ENCODE measurements around the gene ELF1.
A peak's percentile ranks its signal among the peaks of the same experiment; 100 is the strongest.
"Not testable (repeated sequence)": the region's sequence is repeated elsewhere in the genome, so short reads cannot be mapped to it uniquely, and the experiment has no call there.

Gene ELF1

DNA sequence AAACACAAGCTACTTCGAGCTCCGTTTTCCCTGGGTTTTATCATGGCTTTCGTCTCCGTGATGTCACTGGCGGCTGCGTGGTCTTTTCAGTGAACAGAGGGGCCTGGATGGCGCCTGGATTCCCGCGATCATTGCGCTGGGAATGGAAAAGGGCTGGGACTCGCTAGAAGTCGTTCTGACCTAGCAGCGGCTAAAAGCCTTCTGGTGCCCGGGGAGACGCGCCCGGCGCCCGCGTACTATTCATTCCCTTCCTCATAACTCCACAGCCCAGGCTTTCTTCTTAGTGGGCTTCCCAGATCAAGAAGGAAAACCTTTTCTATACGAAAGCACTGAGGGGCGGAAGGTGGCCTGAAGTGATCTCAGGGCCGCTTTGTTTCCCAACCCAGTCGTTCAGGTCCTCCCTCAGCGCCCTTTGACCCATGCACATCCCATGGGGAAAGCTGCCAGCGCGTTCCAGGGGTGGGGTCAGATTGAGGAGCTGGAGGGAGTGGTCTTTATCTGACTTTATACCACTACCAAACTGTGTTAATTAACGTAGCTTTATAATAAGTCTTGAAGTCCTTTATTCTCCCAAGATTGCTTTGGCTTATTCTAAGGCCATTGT lies 96.6 kb downstream of the ELF1 start:
- WGBS, 2 donors (ENCODE audit: extremely low coverage in 2 of 2, insufficient read length in 2 of 2, insufficient replicate concordance in 1 of 2), result no CpG with 5 or more reads among the region's 28 CpGs
- no peak overlapping the region for H3K14ac ChIP-seq (ENCODE audit: low read length)
- no peak overlapping the region for H3K9ac ChIP-seq (ENCODE audit: low read depth, low read length, poor library complexity)
- no peak overlapping the region for H4K8ac ChIP-seq (ENCODE audit: low read depth, low read length)
- H3K27me3 ChIP-seq (ENCODE audit: control insufficient read depth in 3 of 3, insufficient read depth in 3 of 3, low read depth in 1 of 3, low read length in 3 of 3), result no peaks in the 10 kb centered on the region
- H3K36me3 ChIP-seq (replicated peaks in 1 of 2; ENCODE audit: control insufficient read depth in 2 of 2, insufficient read depth in 2 of 2, low read length in 2 of 2), result no peaks in the 10 kb centered on the region
- peak overlapping the region; percentile 38 for H2AFZ ChIP-seq (ENCODE audit: low read length)
- no peak overlapping the region for H3K23ac ChIP-seq (ENCODE audit: low read depth, low read length, poor library complexity)
- H2AK5ac ChIP-seq (ENCODE audit: low read depth, low read length), result no peak overlapping the region
- no peaks in the 10 kb centered on the region for H3K4me1 ChIP-seq (ENCODE audit: control insufficient read depth in 2 of 2, insufficient read depth in 1 of 2, low read depth in 1 of 2, low read length in 2 of 2)
- no peak overlapping the region for H2BK120ac ChIP-seq (ENCODE audit: low read depth, low read length)
- no peak overlapping the region for H4K91ac ChIP-seq (ENCODE audit: low read depth, low read length, poor library complexity)
- no peak overlapping the region for H3K4me3 ChIP-seq (ENCODE audit: low read length in 2 of 2)
- H3K79me1 ChIP-seq (ENCODE audit: low read depth, low read length), result no peaks in the 10 kb centered on the region
- H2BK5ac ChIP-seq (ENCODE audit: low read length), result no peak overlapping the region
- no peak overlapping the region for H3K18ac ChIP-seq (ENCODE audit: low read length)
- H2BK15ac ChIP-seq (ENCODE audit: low read length), result no peak overlapping the region
- H3K4me2 ChIP-seq (ENCODE audit: insufficient read depth, low read length, poor library complexity, severe bottlenecking), result no peak overlapping the region
- no peak overlapping the region for H3K4ac ChIP-seq (ENCODE audit: low read length)
- no peak overlapping the region for H3K27ac ChIP-seq (replicated peaks; ENCODE audit: low read length)
- no peaks in the 10 kb centered on the region for H3K9me3 ChIP-seq (replicated peaks in 1 of 2; ENCODE audit: control insufficient read depth in 2 of 2, insufficient read depth in 1 of 2, low read depth in 1 of 2, low read length in 2 of 2)
- DNase-seq (ENCODE audit: low spot score), result peak; percentile 2
- no peak overlapping the region for H2BK12ac ChIP-seq (ENCODE audit: low read length)

DNA sequence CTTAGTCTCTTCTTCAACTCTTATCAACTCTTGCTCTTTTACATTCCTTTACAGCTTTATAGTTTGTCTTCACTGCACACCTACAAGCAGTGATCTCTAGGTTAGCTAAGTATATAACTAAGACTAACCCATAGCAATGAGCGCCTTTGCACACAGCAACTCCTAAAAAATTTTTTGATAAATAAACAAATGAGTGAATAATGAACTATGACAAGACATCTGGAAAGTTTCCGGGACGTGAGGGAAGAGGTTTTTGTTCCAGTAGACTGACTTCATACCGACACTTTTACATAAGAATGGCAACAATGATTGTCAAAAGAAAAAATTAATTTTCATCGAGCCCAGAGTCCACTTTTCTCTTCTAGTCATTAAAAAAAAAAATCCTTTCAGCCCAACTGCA lies 98.3 kb downstream of the ELF1 start:
- Histone ChIP-seq H3K79me1 (ENCODE audit: low read depth, low read length) (no peaks in the 10 kb centered on the region), H3K4ac (ENCODE audit: low read length) (no peak overlapping the region), H2BK5ac (ENCODE audit: low read length) (no peak overlapping the region), H3K27ac (replicated peaks; ENCODE audit: low read length) (peak overlapping the region; percentile 89), H3K4me3 (ENCODE audit: low read length in 2 of 2) (peak overlapping the region; percentile 45 to 67), H3K27me3 (ENCODE audit: control insufficient read depth in 3 of 3, insufficient read depth in 3 of 3, low read depth in 1 of 3, low read length in 3 of 3) (no peaks in the 10 kb centered on the region), H2BK120ac (ENCODE audit: low read depth, low read length) (no peak overlapping the region), H3K4me2 (ENCODE audit: insufficient read depth, low read length, poor library complexity, severe bottlenecking) (peak overlapping the region; percentile 58), H2BK15ac (ENCODE audit: low read length) (no peak overlapping the region), H2AFZ (ENCODE audit: low read length) (peak overlapping the region; percentile 94), H3K23ac (ENCODE audit: low read depth, low read length, poor library complexity) (no peak overlapping the region), H4K8ac (ENCODE audit: low read depth, low read length) (no peak overlapping the region), H3K14ac (ENCODE audit: low read length) (no peak overlapping the region), H2AK5ac (ENCODE audit: low read depth, low read length) (no peak overlapping the region), H3K36me3 (replicated peaks in 1 of 2; ENCODE audit: control insufficient read depth in 2 of 2, insufficient read depth in 2 of 2, low read length in 2 of 2) (no peaks in the 10 kb centered on the region), H3K9me3 (replicated peaks in 1 of 2; ENCODE audit: control insufficient read depth in 2 of 2, insufficient read depth in 1 of 2, low read depth in 1 of 2, low read length in 2 of 2) (no peaks in the 10 kb centered on the region), H3K4me1 (ENCODE audit: control insufficient read depth in 2 of 2, insufficient read depth in 1 of 2, low read depth in 1 of 2, low read length in 2 of 2) (no peaks in the 10 kb centered on the region), H4K91ac (ENCODE audit: low read depth, low read length, poor library complexity) (no peak overlapping the region), H3K18ac (ENCODE audit: low read length) (no peak overlapping the region), H3K9ac (ENCODE audit: low read depth, low read length, poor library complexity) (no peak overlapping the region), H2BK12ac (ENCODE audit: low read length) (no peak overlapping the region)
- DNase-seq (ENCODE audit: low spot score), result no peak
- WGBS, 2 donors (ENCODE audit: extremely low coverage in 2 of 2, insufficient read length in 2 of 2, insufficient replicate concordance in 1 of 2), result no CpG with 5 or more reads among the region's 5 CpGs

DNA sequence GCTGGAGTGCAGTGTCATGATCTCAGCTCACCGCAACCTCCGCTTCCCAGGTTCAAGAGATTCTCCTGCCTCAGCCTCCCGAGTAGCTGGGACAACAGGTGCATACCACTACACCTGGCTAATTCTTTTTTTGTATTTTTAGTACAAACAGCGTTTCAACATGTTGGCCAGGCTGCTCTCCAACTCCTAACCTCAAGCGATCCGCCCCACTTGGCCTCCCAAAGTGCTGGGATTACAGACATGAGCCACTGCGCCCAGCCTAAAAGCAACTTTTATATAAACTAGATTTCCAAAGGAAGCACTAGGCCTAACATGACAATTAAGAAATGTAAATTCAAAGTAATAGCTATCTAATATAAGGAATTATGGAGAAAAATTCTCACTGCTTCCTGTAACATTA lies 99.2 kb downstream of the ELF1 start:
- not testable (repeated sequence) for H3K27ac ChIP-seq (replicated peaks; ENCODE audit: low read length); H3K14ac ChIP-seq (ENCODE audit: low read length); H4K8ac ChIP-seq (ENCODE audit: low read depth, low read length); H3K9ac ChIP-seq (ENCODE audit: low read depth, low read length, poor library complexity); H2AFZ ChIP-seq (ENCODE audit: low read length); H3K27me3 ChIP-seq (ENCODE audit: control insufficient read depth in 3 of 3, insufficient read depth in 3 of 3, low read depth in 1 of 3, low read length in 3 of 3); H3K23ac ChIP-seq (ENCODE audit: low read depth, low read length, poor library complexity); H2BK120ac ChIP-seq (ENCODE audit: low read depth, low read length); H3K4ac ChIP-seq (ENCODE audit: low read length); H3K18ac ChIP-seq (ENCODE audit: low read length); H3K4me2 ChIP-seq (ENCODE audit: insufficient read depth, low read length, poor library complexity, severe bottlenecking); H2BK15ac ChIP-seq (ENCODE audit: low read length); H3K4me1 ChIP-seq (ENCODE audit: control insufficient read depth in 2 of 2, insufficient read depth in 1 of 2, low read depth in 1 of 2, low read length in 2 of 2); H2BK12ac ChIP-seq (ENCODE audit: low read length); H4K91ac ChIP-seq (ENCODE audit: low read depth, low read length, poor library complexity); H3K4me3 ChIP-seq (ENCODE audit: low read length in 2 of 2); H3K9me3 ChIP-seq (replicated peaks in 1 of 2; ENCODE audit: control insufficient read depth in 2 of 2, insufficient read depth in 1 of 2, low read depth in 1 of 2, low read length in 2 of 2); H2AK5ac ChIP-seq (ENCODE audit: low read depth, low read length); H2BK5ac ChIP-seq (ENCODE audit: low read length); H3K79me1 ChIP-seq (ENCODE audit: low read depth, low read length); H3K36me3 ChIP-seq (replicated peaks in 1 of 2; ENCODE audit: control insufficient read depth in 2 of 2, insufficient read depth in 2 of 2, low read length in 2 of 2); DNase-seq (ENCODE audit: low spot score)
- no CpG with 5 or more reads among the region's 7 CpGs for WGBS, 2 donors (ENCODE audit: extremely low coverage in 2 of 2, insufficient read length in 2 of 2, insufficient replicate concordance in 1 of 2)

DNA sequence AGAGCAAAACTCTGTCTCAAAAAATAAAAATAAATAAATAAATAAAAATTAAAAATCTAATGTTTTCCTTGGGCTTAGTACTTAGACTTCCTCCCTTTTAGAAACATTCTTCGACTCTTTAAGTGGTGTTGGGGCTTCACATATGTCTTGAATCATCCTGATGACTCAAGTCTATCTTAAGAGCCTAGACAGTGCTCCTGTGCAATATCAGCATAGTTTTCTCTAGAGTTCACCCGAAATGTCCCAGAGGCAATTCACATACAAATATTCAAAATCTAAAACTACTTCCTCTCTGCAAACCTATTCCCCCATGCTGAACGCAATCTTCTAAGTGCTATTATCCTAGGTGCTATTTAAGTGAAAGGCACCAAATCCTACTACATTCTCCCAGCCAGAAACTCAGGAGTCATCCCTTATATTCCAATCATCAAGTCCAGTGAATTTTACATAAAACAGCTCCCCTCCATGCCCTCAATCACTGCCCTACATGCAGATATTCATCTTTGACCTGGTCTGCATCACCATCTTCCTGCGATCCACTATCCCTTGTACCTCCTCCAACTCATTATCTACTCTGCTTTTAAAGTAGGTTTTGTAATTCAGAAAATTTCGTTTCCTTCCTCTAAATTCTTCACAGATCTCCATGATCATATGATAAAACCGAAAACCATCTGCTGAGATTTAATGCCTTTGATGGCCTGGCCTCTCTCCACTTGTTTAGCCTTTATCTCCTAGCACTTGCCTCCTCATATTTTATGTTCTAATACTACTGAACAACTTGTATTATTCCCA lies 102.7 kb downstream of the ELF1 start:
- no peak overlapping the region for H3K4me3 ChIP-seq (ENCODE audit: low read length in 2 of 2)
- H3K4ac ChIP-seq (ENCODE audit: low read length), result no peak overlapping the region
- H3K36me3 ChIP-seq (replicated peaks in 1 of 2; ENCODE audit: control insufficient read depth in 2 of 2, insufficient read depth in 2 of 2, low read length in 2 of 2), result no peaks in the 10 kb centered on the region
- no peak overlapping the region for H3K18ac ChIP-seq (ENCODE audit: low read length)
- WGBS, 2 donors (ENCODE audit: extremely low coverage in 2 of 2, insufficient read length in 2 of 2, insufficient replicate concordance in 1 of 2), result 100% methylated on average over 1 of the region's 6 CpGs; no CpG with 5 or more reads in 1 of the 2 donors
- H3K27me3 ChIP-seq (ENCODE audit: control insufficient read depth in 3 of 3, insufficient read depth in 3 of 3, low read depth in 1 of 3, low read length in 3 of 3), result no peaks in the 10 kb centered on the region
- H3K9me3 ChIP-seq (replicated peaks in 1 of 2; ENCODE audit: control insufficient read depth in 2 of 2, insufficient read depth in 1 of 2, low read depth in 1 of 2, low read length in 2 of 2), result no peaks in the 10 kb centered on the region
- H3K14ac ChIP-seq (ENCODE audit: low read length), result no peak overlapping the region
- no peaks in the 10 kb centered on the region for H3K4me1 ChIP-seq (ENCODE audit: control insufficient read depth in 2 of 2, insufficient read depth in 1 of 2, low read depth in 1 of 2, low read length in 2 of 2)
- no peak overlapping the region for H2BK5ac ChIP-seq (ENCODE audit: low read length)
- H3K27ac ChIP-seq (replicated peaks; ENCODE audit: low read length), result no peak overlapping the region
- H2BK120ac ChIP-seq (ENCODE audit: low read depth, low read length), result no peak overlapping the region
- no peak overlapping the region for H2AFZ ChIP-seq (ENCODE audit: low read length)
- H3K4me2 ChIP-seq (ENCODE audit: insufficient read depth, low read length, poor library complexity, severe bottlenecking), result no peak overlapping the region
- no peak overlapping the region for H4K8ac ChIP-seq (ENCODE audit: low read depth, low read length)
- no peak overlapping the region for H2BK15ac ChIP-seq (ENCODE audit: low read length)
- DNase-seq (ENCODE audit: low spot score), result no peak
- H4K91ac ChIP-seq (ENCODE audit: low read depth, low read length, poor library complexity), result no peak overlapping the region
- H2BK12ac ChIP-seq (ENCODE audit: low read length), result no peak overlapping the region
- no peak overlapping the region for H2AK5ac ChIP-seq (ENCODE audit: low read depth, low read length)
- no peak overlapping the region for H3K9ac ChIP-seq (ENCODE audit: low read depth, low read length, poor library complexity)
- H3K79me1 ChIP-seq (ENCODE audit: low read depth, low read length), result no peaks in the 10 kb centered on the region
- H3K23ac ChIP-seq (ENCODE audit: low read depth, low read length, poor library complexity), result no peak overlapping the region

Data from neuronal stem cell (in vitro differentiated cells).